HG03439 (cell line): Measurements from ENCODE around the gene DYNC1I1.

Source experiments
- ATAC-seq: cut with Tn5 transposase; IDR thresholded peaks from one replicate; pipeline ENCODE4 v1.9.1; 2021; ENCODE audit warnings: mild to moderate bottlenecking, moderate library complexity; ENCODE audit not compliant: unreplicated experiment

Gene DYNC1I1

DNA sequence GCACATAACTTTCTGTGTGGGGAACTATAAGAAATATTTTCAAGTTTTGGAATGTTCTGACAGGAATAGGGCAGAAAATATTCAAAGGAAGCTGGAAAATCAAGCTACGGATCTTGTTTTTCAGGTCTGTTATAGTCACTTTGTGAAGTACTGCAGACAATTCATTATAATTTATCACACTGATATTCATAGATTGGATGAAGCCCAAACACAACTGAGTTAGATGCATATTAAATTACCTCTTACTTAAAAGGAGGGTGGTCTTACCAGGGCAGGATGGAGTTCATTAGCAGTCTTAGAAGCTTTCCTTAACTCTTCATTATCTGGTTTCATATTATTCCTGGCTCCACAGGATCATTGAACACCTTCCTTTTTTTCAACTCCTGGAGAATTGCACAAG, 242.3 kb downstream of the DYNC1I1 start:
- no peak for ATAC-seq

DNA sequence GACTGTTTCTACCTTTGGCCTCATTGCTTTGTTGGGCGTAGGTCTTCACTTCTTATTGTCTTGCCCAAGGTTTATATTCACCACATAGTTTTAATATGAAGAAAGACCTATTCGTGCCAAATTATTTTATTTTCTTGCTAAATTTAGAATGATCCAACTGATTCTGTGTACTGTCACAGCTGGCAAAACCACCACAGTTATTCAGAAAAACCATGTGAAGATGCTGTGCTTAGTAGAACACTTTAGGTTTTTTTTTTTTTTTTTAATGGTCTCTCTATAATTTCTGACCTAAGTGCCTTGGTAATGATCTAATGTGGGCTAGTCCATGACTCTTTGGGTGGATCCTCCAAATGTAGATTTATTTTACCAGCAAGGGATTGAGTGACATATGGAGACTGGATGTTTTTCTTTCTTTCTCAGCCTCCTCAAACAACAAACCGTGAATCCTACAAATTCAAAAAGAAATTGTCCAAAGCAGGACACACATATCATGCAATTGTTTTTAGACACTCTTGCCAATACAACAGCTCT, 243.8 kb downstream of the DYNC1I1 start:
- no peak for ATAC-seq

DNA sequence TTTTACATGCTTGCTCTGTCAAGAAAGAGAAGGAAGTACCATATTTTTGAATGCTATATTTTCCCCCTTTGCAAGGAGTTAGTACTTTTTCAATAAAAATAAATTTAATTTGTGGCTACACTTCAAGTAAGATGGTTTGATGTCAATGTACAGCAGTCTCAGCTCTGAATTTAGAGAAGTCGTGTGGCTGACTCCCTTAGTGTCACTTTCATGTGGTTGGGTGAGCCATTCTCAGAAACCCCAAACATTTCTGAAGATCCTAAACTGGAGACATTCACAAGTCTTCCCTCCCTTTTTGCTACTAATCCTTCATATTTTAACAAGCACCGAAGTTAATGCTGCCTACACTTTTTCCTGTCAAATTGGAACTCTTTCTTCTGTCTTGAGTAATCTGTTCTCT, 244.4 kb downstream of the DYNC1I1 start:
- ATAC-seq, result no peak

DNA sequence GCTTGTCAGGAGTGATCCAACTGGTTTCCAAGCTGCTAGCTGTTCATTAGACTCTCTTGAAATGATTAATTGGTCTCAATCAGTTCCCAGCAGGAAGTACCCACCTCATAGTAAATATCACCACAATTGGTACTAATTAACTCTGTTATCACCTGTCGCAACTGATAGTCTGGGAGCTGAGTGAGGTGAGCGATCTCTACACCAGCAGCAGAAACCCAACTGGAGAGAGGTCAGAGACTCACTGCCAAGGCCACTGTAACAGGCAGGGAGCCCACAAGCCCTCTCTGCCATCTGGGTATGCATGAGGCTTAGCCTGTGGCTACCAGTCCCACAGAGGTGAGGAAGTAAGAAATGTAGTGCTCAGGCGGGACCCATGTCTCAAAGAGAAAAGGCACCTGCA, 245.5 kb downstream of the DYNC1I1 start:
- no peak for ATAC-seq

DNA sequence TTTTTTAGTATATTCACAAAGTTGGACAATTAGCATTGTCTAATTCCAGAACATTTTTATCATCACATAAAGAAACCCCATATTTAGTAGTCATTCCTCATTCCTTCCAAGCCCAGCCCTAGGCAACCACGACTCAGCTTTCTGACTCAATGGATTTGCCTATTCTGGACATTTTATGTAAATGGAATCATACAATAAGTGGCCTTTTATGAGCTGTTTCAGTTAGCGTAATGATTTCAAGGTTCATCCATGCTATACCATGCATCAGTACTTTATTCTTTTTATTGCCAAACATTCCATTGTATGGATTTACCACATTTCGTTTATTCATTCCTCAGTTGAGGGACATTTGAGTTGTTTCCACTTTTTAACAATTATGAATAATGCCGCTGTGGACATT, 249.2 kb downstream of the DYNC1I1 start:
- ATAC-seq, result no peak

DNA sequence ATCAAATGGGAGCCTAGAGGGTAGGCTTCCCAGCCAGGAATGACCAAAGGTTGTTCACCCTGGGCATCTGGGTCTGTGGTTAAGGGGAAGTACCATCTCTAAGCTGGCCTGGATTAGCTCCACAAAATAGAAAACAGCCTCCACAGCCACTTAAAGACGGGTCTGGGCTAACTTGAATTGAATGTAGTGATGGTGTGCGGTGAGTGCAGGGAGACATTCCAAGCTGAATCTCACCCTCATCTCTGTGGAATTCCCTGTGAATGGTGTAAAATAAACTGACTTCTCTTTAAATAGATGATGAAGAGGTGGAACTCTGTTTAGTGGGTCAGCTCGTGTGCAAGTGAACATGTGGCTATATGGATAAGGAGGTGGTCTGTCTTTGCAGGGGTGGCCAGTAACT, 251.0 kb downstream of the DYNC1I1 start:
- ATAC-seq, result no peak

DNA sequence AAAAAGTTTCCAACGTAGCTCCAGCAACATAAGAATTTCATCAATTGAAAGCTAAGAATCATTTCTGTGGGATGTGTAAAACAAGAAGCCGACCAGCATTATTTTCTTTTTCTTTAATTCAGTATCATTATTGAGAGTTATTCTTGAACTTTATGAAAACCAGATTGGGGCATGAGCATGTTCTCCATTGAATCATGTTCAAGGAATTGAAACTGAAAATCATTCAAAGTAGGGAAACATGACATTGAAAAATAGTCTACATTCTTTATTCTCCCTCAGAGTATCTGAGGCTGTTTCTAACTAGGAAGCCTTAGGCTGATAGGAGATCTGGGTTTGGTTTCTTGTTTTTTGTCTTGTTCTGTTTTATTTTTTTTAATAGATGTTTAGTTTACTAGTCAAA, 253.7 kb downstream of the DYNC1I1 start:
- ATAC-seq, result no peak

DNA sequence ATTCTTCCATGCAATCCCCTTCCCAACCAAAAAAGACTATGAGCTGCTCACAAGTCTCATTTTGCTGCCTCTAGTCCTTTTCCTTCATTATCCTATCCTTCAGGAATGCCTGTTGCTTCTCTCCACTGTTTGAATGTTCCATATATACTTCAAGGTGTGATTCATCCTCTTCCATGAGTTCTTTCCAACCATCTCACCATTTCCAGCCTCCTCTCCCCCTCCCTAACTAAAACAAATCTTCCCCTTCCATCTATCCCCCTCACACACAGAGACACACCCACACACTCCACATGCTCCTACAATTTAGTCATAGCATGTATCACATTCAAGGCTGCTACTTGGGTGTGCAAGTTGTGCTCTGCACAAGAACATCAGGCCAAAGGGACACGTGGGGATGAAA, 254.3 kb downstream of the DYNC1I1 start:
- ATAC-seq, result no peak

DNA sequence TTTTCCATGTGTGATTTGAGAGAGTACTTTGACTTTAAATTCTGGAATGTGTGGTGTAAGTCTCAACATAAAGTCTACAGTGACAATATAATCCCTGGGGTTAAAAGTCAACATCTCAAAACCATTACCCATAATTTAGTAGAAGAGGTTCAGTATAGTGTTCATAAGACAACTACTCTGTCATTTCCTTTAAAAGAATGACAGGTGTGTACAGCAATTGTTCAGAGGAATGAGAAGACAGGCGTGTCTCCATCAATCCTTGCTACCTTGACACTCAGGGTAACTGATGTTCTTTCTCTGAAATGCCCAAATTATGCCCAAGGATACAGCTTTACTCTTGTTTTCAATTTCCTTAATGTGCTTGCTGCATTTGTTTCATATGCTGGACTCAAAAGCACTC, 256.4 kb downstream of the DYNC1I1 start:
- ATAC-seq, result no peak

DNA sequence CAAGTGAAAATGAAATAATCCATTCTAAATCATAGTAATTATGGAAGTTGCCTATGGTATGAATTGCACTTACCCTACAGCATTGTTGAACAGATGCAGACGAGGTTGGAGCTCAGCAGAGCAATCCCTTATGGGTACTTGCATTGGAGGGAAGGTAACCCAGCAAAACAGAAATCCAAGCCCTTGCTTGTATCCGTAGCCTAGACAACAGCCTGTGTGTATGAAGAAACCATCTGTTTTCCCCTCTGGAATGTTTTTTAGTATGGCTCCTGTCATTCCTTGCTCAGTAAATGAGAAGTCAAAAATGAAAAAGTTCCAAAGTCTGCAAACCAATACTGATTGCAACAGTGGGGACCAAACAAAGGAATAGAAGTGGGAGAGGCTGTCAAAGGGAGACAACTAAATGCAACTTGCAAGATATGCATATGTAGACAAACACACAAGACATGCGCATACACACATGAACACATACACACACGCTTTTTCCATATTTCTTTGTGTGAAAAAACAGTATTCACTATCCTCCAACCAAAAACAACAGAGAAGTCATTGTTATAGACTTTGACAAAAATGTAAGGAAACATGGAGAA, 260.8 kb downstream of the DYNC1I1 start:
- ATAC-seq, result no peak

DNA sequence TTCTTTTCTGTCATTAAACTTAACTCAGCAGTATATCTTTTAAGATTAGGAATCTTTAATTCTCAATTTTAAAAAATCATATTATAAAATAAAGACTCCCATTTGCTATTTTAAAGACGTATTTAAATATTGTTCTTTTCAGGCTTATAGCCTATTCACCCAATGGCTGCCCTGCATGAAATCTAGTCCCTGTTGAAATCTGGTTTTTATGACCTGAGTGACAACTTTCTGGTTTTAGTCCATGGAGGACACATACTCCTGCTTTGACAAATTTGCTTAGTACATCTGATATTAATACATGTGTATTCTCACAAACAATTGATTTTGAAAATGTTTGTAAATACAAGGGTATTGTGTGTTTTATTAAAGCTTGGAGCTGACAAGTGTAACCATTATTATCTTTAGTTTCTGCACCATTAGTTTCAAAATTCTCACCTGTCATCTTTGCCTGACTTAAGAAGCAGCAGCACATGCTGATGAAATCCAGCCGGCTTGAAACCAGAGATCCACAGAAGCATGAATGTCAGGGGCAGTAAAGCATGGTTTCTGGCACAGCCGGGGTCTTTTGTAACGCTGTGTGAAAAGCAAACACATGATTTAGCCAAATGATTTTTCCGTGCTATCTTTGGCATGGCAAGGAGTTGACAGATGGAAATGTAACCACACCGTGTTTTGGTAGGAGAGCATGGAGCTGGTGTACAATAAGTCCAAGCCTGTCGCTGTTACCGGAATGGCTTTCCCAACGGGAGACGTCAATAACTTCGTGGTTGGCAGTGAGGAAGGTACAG, 262.8 kb downstream of the DYNC1I1 start:
- ATAC-seq, result no peak

DNA sequence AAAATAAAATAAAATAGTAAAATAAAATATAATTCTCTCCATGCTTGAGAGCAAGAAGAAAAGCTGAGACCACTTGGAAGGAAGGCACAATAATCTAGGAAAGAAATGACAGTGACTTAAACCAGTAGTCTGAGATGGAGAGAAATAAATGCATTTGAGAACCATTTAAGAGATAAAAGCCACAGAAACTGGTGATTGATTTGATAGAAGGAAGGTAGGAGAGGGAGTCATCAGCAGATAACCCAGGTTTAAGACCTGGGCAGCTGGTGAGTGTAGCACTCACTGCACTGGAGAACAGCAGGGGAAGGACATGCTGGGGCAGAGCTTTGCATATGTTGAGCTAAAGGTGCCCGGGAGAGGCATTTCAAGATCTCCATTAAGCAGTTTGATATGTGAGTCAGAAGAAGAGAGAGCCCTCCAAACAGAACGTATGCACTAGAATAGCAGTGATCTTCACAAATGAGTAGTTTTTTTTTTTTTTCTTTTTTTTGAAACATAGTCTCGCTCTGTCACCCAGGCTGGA, 268.0 kb downstream of the DYNC1I1 start:
- ATAC-seq, result no peak

DNA sequence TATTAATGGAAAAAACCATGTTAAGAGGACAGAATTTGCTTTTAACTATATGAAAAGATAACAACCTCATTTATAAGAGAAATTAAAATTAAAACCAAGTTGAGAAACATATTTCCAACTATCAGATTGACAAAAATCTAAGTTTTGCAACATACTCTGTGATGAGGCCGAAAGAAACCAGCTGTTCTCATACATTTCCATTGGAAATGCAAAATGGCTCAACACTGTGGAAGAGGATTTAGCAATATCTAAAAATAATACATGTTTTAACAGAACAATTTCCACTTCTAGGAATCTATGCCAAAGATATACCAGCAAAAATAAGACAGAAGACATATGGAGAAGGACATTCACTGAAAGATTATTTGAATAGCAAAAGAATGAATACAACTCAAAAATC, 268.8 kb downstream of the DYNC1I1 start:
- no peak for ATAC-seq

DNA sequence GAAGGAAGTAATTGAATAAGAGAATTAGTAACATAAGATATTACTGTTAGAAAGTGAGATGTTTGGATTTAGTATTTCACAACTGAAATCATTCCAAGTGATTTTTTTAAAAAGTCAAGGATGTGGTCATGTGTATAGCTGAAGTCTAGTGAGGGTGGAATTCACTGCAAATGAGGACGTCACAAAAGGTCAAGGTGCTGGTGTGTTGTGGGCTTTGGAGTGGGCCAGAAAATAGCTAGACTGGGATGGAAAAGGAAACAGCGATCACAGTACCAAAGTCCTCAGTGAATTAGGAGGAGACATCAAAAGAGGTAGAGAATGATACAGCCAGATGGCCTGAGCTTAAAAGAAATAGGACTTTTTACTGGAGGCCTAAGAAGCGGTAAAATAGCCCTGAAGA, 272.8 kb downstream of the DYNC1I1 start:
- ATAC-seq, result no peak

DNA sequence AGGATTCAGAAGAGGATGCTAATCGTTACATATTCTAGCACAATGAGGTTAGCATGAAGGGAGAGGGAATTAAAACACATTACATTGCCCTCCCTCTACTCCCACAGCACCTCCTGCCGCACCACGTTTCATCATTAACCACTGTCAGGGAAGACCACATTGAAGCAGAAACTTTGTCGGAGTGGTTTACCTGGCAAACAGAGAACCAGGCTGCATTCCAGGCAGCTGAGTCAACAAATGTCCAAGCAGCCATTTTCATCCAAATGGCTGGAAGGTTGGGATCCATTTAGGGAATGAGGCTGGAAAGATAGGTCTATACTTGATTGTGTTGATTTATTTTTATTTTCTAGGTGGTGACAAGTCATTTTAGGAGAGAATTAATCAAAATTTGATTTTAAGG, 273.6 kb downstream of the DYNC1I1 start:
- no peak for ATAC-seq

DNA sequence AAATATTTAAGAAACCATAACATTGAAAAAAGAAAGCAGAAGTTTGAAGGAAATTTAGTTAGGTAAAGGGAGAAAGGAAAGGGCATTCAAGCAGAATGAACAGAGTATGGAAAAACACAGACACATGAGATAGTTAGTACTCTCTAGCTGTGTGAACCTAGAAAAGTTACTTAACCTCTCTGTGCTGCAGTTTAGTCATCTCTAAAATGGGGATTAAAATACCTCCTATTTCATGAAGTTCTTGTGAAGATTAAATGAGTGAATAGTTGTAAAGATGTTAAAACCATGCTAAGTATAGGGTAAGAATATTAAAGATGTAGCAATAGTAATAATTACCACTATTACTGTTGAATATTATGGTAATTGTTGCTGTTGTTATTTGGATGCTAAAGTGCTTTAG, 279.9 kb downstream of the DYNC1I1 start:
- no peak for ATAC-seq

DNA sequence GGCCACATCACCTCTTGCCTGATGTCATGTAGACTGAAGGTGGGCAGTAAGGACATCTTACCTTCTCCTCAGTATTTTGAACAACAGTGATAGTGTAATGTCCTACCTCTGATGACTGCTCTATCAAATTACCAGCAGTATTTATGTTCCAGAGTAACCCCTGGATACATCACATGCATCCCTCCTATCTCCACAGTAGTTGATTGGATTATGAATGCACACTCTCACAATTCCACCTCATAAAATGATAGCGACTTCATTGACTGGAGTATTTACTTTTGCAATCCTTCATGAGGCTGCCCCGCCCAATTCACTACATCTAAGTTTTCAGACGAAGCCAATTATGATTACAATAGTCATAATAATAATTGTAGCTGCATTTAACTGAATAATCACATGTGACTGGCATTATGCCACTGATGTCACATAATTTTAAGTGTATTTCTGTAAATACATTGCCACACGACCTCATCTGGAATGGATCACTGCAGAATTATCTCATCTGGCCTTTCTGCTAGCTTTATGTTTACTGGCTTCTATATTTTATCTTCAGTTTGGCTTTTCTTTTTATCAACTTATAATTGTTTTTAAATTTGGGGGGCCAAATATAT, 280.6 kb downstream of the DYNC1I1 start:
- ATAC-seq, result no peak

DNA sequence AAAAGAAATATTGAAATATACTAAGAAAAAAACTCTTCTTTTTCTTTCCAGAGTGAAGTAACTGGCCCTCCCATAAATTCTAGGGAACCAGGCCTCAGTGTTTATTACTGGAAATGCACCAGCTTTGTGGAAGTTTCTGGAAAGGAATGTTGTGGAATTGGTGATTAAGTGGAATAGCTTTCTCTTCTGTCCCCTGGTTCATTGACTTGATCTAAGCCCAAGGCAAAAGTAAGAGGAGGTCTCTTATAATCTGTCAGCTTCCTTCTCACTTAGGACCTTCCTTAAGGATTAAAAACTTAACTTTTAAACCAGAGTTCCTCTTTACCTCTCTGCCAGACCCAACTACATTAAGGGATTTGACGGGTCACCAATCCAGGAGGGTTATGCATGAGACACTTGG, 283.4 kb downstream of the DYNC1I1 start:
- ATAC-seq, result no peak

DNA sequence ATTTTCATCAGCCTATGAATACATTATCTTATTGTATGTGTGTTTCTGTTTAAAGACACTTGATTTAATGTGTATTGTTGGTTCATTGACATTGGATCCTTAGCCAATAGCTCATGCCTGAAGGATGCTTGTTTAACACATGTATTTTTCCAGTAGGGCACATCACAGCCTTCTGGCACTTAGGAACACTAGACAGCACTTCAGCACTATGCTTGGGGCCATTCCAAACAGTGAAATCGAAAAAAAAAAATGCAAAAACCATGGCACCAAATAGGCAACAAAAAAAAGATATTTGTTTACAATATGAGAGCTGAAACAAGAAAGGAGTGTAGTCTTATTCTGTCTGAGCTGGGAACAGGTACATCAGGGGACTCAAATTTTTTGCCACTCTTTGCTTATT, 286.7 kb downstream of the DYNC1I1 start:
- no peak for ATAC-seq

DNA sequence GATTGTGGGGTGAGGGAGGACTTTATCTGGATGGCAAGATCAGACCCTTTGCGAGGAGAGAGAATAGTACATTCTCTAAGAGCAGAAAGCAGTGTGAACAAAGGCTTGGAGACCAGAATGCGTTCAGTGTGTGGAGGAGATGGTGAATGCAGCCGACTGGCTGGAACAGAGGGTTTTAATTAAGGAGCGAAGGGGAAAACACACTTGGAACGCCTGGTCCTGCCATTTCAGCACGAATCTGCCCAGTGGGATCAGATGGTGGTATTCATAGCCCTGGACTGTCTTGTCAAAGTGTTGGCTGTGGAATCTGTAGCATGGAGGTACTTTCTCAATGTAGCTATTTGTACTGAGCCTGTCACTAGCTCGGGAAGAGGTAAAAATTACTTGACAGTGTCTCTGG, 288.7 kb downstream of the DYNC1I1 start:
- ATAC-seq, result no peak

DNA sequence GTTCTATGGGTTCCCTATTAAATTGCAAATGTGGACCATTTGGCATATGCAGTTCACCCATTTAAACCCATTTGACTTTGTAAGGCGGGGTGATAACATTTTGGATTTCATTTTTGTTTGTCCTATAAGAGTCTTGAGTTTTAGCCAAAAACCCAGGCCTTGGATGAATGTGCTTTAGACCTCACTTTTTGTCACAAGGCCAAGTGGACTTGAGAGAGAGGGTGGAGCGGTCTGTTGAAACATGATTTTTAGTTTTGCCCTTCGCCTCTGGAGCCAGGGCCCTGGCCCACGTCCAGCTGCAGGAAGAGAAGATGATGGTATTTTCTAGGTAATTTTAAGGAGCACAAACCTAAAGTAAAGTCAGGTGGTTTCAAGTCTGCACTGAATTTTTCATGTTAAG, 289.5 kb downstream of the DYNC1I1 start:
- no peak for ATAC-seq

DNA sequence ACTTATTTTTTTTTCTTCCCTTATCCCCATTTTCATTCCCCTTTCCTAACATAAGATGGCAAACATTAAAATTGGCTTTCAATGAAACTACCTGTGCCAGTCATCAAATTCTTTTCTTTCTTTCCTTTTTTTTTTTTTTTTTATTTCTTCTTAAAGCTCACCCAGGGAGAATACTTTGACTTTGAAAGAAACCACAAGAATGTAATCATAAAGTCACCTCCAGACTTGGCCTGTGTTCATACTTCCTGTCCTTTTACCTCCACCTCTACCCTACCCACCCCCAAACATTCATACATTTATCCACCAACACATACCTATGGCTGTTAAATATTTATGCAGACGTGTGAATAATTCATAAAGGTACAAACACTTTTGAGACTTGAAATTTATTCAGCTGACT, 295.0 kb downstream of the DYNC1I1 start:
- no peak for ATAC-seq
